ENCODE results near the gene ABLIM1. TPM values are rescaled to one million over a fixed set of nuclear protein-coding genes. Genes with fewer than 3 reads are reported as not detected.

The ABLIM1 gene
- total RNA-seq, 1 donor from 2014 or later: 34.3 TPM

DNA sequence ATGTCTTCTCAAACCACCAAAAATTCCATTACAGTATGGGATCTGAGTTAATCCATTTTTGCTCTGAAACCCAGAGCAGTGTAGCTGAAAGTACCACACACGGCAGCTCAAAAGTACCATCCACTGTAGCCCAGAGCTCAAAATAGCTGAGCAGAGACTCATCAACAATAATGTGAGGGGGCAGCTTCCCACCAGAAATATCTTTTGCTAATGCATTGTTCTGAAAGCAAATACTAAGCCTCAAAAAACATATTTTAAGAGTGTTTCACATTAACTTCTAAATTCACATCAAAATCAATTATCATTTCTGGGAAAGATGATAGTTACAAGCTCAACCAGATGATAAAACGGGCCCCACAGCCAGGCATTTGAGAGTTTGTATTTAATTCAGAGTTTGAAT, 73.7 kb downstream of the ABLIM1 start:
- no peak for DNase-seq (ENCODE audit: low read depth in 2 of 2)

GRCh38 chr10:114581071-114581470, 77.0 kb downstream of the ABLIM1 start:
- DNase-seq (ENCODE audit: low read depth in 2 of 2): no peak

GRCh38 chr10:114577133-114577532, 80.9 kb downstream of the ABLIM1 start:
- peak; percentile 47 to 77 for DNase-seq (ENCODE audit: low read depth in 2 of 2)

DNA sequence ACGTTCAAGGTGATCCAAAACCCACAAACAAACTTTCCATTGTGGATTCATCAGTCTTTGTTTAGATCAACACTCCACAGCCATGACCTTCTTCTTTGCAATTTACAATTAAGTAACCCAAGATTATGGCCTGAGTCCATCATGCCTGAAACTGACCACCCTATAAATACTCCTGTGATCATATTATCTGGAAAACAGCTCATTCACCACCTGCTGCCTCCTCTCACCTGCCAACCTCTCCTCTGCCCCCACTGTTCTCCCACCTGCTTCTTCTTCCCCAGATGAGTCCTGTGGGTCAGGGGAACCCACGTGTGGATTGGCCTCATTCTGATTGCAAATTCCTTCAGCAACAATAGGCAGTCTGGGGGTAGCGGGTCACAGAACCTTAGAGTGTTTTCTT, 81.4 kb downstream of the ABLIM1 start:
- DNase-seq (ENCODE audit: low read depth in 2 of 2): no peak

GRCh38 chr10:114576132-114576487, 82.0 kb downstream of the ABLIM1 start:
- no peak for DNase-seq (ENCODE audit: low read depth in 2 of 2)

DNA sequence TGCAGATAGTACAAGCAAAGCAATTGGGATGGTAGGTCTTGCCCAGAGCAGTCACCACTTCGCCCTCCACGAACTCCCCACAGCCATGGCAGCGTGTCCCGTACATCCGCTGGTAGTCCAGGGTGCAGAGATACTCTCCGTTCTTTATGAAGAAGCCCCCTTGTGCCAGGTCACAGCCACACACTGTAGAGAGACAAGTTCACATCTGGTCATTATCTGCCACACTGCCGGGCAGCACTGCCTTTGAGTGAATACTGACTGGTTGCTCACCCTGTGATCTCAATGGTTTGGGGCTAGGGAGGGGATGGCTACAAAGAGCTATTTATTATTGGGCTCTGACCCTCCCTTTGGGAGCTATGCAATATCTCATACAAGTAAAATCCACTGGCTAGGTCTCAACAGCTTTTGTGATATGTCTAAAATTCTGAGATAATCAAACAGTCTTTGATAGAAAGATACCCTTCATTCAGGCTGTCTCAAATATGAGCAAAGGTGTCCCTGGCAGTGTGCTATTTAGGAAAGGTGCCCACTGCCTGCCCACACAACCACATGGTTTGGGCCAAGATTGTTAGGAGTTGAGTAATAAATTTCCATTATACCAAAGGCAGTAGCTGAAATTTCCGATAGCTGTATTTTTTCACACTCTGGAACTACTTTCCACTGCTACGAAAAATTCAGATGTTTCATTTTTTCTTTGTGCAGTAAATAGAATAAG, 82.5 kb downstream of the ABLIM1 start:
- DNase-seq (ENCODE audit: low read depth in 2 of 2): no peak

GRCh38 chr10:114573330-114574045, 84.6 kb downstream of the ABLIM1 start:
- DNase-seq (ENCODE audit: low read depth in 2 of 2): no peak

DNA sequence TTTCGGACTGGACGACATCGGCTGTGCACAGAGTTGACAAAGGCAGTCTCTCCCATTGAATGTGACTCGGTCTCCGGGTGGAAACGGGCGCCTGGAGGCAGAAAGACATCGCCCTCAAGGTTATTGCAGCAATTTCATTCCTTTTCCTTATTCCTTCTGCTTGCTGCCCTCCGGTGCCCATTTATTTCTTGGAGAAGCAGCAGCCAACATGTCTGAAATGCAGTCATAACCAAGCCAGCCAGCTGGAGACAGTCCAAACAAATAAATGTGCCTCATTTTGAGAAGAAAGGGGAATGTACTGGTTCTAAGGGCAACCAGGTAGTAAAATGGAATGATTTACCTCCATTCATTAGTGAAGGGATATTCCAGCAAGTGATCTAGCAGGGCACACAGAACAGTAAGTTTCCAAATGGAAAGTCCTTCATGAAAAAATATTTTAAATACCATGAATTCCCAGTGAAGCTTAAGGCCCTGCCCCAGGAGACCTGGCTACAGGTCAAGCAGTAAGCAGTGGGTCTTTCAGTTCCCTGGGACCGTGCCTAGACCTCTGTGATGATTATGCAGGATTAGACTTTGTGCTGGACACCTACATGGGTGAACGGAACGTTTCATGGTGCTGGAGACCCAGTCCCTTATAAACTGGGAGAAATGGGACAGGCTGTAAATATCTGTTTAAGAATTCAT, 86.6 kb downstream of the ABLIM1 start:
- no peak for DNase-seq (ENCODE audit: low read depth in 2 of 2)

DNA sequence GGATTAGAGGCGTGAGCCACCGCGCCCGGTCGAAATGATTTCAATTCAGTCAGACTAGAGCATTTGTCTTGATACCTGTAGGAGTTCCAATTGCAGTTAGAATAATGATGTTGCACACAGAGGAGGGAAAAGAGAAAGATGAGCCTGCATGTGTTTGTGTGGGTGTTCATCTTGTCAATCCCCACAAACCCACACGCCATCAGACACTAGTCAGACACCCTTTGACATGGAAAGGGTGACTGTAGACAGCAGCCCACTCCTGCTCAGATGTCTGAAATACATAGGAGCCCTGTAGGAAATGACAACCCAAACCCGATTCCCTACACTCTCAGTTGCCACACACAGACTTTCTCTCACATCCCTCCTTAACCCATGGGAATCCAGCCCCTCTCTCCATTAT, 92.0 kb downstream of the ABLIM1 start:
- no peak for DNase-seq (ENCODE audit: low read depth in 2 of 2)

GRCh38 chr10:114565066-114565465, 93.0 kb downstream of the ABLIM1 start:
- no peak for DNase-seq (ENCODE audit: low read depth in 2 of 2)

DNA sequence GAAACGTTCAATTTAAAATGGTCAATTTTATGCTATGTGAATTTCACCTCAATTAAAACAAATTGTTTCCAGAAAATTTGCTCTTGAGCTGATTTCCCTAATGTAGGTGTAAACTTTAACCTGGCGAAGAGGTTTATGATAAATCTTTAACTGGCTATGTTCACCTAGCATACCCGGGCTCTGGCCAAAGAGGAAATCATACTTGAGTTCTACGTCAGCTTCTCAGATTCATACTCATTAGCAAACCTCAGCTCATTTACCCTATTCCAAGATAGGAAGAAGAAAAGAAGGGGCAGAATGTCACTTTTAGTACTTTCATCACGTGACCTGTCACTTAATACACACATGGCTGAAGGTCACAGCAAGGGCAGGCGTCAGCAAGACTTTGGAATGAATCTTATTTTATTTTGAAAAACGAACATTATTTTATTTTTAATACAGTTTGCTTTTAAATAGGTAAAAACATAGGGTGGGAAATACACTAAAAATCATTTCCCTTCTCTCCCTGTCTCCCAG, 97.0 kb downstream of the ABLIM1 start:
- DNase-seq (ENCODE audit: low read depth in 2 of 2): no peak

- no peak for DNase-seq (ENCODE audit: low read depth in 2 of 2)
Observed at GRCh38 chr10:114560144-114560543, 97.9 kb downstream of the ABLIM1 start.

DNA sequence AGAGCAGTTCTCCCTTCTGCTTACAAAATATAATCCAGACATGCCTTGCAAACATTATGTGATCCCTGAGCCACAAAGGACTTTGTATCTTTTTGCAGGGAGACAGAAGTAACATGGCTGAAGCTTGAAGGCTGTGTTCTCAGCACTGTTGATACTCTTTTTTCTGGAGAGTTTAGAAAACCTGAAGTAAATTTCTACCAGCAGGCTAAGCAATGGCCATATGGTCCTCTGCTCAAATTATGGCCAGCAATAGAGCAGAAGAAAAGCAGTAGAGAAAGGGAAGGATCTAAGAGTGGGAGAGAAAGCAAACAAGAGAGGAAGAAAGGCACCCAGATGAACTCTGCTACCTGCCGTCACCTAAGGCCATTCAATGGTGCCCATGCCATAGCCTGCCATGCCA, 98.4 kb downstream of the ABLIM1 start:
- DNase-seq (ENCODE audit: low read depth in 2 of 2): no peak

- DNase-seq (ENCODE audit: low read depth in 2 of 2): no peak
Observed at GRCh38 chr10:114557854-114558253, 100.2 kb downstream of the ABLIM1 start.

- DNase-seq (ENCODE audit: low read depth in 2 of 2): no peak
Observed at GRCh38 chr10:114556236-114557122, 101.6 kb downstream of the ABLIM1 start.

DNA sequence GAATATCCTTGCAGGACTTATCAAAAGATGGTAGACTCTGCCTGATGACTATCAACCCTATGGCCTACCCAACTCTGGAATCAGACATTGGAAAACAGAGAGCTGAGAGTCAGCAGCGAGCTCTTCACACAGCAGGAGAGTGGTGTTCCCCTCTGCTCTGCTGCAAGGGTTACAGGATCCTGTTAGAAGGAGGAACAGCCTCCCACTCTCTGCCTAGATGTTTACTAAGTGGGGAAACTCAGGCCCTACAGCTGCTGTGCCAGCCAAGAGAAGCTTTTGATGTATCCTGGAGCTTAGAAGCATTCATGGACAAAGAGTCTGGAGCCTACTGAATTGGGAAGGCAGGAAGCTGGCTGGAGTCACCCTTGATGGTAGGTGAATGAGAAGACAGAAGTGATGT, 104.6 kb downstream of the ABLIM1 start:
- no peak for DNase-seq (ENCODE audit: low read depth in 2 of 2)

DNA sequence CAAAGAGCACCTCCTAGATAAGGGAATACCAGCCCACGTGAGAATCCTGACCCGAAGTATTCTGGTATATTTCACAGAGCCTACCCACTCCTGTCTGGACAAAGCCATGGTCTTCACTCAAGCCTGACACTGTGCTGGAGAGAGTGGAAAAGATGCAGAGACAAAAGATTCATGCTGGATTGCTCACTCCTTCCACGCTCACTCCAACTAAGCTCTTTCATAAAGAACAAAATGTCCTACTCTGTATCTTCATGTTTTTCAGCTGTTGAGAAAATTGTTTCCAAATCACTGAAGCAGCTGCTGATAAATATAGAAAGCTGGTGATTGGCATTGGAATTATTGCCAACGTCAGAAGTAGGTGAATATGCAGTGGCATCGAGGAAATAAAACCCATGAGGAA, 106.0 kb downstream of the ABLIM1 start:
- no peak for DNase-seq (ENCODE audit: low read depth in 2 of 2)

- no peak for DNase-seq (ENCODE audit: low read depth in 2 of 2)
Observed at GRCh38 chr10:114551636-114551972, 106.5 kb downstream of the ABLIM1 start.

GRCh38 chr10:114550756-114551635, 107.1 kb downstream of the ABLIM1 start:
- DNase-seq (ENCODE audit: low read depth in 2 of 2): peak; percentile 68 to 75

- DNase-seq (ENCODE audit: low read depth in 2 of 2): peak; percentile 63 to 72
Observed at GRCh38 chr10:114548662-114549061, 109.4 kb downstream of the ABLIM1 start.

DNA sequence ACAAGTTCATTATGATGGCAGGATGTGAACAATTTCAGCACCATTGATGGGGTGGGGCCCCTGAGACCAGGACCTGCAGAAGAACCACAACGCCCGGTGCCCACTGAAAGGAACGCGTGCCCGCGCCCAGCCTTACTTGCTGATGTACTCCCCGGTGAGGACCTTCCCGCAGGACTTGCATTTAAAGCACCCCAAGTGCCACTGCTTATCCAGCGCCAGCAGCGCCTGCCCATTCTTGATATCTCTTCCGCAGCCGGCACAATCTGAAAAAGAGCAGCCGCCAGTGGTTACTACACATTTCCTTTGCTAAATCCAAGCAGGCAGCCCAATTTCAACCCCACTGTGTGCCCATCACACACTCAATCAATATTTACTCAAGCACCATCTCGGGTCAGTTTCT, 110.6 kb downstream of the ABLIM1 start:
- no peak for DNase-seq (ENCODE audit: low read depth in 2 of 2)
